Measurements from ENCODE around the gene BRD7.

DNA sequence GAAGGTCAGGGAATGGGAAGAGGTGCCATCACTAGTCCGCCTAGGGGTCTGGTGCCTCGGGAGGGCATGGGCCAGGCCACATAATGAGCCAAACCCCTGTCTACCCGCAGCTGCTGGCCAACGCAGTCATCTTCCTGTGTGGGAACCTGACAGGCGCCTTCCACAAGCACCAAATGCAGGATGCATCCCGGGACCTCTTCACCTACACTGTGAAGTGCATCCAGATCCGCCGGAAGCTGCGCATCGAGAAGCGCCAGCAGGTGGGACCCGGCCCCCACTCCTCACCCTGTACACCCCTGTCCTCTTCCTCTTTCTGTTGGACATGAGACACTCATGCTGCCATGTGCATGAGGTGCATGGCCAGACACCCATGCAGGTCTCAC is 76.2 kb downstream of the BRD7 start:
- TF ChIP-seq YY1 (IDR thresholded peaks at IDR 0.05; ENCODE audit: insufficient read depth, insufficient read length): no peak
- no peak for TF ChIP-seq ZNF274 (IDR thresholded peaks at IDR 0.05; ENCODE audit: low read depth, low read length)

All from NT2/D1 (cell line).